Measurements from ENCODE around the gene OAT.

GRCh38 chr10:124367414-124367813 lies 51.3 kb downstream of the OAT start:
- TF ChIP-seq POLR2A (IDR thresholded peaks at IDR 0.05): no peak
- no peak for TF ChIP-seq EP300 (IDR thresholded peaks at IDR 0.05)
- TF ChIP-seq POLR2AphosphoS5 (IDR thresholded peaks at IDR 0.05): no peak
